ENCODE data around the gene RSPH3. TPM values are rescaled to one million over a fixed set of nuclear protein-coding genes. Genes with fewer than 3 reads are reported as not detected.
"Not testable (repeated sequence)": the region's sequence is repeated elsewhere in the genome, so short reads cannot be mapped to it uniquely, and the experiment has no call there.

Gene RSPH3
- polyA plus RNA-seq, 1 donor = 21.1 TPM

DNA sequence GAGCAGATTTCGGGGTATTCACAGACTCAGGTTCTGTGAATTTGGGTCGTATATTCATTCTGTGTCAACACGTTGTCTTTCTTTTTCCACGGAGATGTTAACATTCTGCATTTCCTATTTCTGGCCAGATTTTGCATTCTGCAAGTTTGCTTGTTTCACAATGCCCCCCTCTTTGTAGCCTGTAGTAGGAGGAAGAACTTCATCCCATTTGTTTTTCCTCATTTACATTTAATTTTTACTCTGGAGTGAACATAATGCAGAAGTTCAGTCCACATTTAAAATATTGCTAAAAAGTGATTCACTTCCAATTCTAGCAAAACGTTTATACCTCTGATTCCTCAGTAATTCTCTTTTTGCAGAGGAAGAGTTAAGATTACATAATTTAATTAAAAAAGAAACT, 31.8 kb upstream of the RSPH3 start:
- DNase-seq = no peak

GRCh38 chr6:159030168-159030567, 30.2 kb upstream of the RSPH3 start:
- no peak for DNase-seq

DNA sequence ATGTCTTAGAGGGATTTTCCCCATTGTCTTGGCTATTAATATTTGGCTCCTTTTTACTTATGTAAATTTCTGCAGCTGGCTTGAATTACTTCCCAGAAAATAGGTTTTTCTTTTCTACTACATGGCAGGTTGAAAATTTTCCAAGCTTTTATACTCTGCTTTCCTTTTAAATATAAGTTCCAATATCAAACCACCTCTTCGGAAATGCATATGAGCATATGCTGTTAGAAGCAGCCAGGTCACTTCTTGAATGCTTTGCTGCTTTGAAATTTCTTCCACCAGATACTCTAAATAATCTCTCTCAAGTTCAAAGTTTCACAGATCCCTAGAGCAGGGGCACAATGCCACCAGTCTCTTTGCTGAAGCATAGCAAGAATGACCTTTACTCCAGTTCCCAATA, 25.2 kb upstream of the RSPH3 start:
- not testable (repeated sequence) for DNase-seq

GRCh38 chr6:159023893-159024292, 23.9 kb upstream of the RSPH3 start:
- DNase-seq = no peak

DNA sequence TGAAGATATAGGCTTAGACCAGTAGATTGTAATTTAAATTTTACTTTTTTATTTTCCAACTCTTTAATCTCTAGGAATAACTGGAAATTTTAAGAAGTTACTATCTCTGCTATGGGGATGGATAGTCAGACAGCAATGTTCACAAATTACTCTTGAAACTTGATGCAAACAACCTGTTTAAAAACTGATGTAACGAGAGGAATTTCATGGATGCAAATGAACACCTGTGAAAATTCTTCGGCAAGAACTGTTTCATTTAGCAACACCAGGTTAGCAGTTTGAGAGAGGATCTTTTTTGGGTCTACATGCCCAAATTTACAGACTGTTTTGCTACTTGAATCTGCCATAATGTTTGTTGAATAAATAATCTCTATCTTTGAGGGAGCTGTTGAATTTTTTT, 20.0 kb upstream of the RSPH3 start:
- DNase-seq = no peak

DNA sequence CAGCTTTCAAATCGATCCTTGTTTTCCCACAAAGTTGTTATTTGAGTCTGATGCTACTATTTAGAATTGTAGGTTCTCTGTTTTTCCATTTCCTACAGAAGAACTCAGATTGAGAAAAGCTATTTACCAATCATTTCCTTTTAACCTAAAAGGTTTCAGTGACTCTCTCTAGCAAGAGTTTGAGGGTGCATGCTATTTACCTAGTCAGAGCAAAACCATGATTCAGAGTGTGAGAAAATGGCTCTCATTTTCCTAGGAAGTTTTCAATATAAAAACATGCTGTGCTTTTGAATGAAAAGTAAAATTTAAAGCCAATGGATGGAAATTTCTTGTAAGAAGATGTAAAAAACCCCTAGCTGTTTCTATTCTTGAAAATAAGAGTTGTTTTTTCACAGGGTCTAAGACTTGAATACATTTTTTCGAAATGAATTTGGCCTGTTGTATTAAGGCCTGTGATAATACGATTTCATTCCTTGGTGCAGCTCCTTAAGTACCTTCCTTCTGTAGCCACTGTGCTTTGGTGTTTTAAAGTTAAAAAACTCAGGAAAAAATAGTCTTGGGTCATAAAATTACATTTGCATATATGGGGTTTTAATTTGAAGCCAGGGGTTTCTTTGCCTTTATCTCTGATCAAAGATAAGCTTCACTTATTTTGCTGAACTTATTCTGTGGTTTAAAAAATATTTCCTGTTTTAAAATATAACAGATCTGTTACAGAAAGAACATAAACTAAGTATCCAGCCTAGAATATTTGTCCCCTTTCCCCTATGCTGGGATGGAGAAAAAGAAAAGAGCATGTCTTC, 18.0 kb upstream of the RSPH3 start:
- no peak for DNase-seq

DNA sequence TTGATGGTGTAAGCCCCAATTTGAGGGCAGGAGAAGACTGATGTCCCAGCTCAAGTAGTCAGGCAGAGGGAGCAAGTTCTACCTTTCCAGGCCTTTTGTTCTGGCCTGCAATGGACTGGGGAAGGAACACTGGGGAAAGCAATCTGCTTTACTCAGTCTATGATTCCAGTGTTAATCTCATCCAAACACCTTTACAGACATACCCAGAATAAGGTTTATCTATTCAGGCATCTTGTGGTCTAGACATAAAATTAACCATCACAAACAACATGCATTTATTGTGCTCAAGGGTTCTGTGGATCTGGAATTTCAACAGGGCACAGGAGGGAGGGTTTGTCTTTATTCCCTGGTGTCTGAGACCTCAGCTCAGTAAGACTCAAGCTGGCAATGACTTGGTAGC, 14.4 kb upstream of the RSPH3 start:
- DNase-seq = no peak

- DNase-seq = no peak
Measured at GRCh38 chr6:159013229-159013628, 13.2 kb upstream of the RSPH3 start.

GRCh38 chr6:159012201-159012600, 12.2 kb upstream of the RSPH3 start:
- no peak for DNase-seq

GRCh38 chr6:159010037-159010612, 10.1 kb upstream of the RSPH3 start:
- not testable (repeated sequence) for DNase-seq

DNA sequence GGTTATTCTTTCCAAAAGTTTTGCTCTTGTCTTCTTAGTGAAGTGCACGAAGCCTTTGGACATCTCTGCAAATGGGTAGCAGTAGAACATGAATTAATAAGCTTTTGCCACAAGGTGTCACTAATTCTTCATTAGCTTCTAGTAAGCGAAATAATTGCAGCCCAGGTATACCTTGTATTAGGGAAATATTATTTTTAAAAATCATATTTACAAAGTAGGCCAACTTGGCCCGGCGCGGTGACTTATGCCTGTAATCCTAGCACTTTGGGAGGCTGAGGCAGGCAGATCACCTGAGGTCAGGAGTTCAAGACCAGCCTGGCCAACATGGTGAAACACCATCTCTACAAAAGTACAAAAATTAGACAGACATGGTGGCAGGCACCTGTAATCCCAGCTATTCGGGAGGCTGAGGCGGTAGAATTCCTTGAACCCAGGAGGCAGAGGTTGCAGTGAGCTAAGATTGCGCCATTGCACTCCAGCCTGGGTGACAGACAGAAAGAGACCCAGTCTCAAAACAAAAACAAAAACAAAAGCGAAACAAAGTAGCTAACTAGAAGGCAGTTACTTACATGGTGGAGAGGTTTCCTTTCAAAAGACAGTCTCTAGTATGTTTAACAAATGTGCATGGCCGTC, 8.8 kb upstream of the RSPH3 start:
- DNase-seq = peak; percentile 21

GRCh38 chr6:159007510-159007909, 7.5 kb upstream of the RSPH3 start:
- no peak for DNase-seq

DNA sequence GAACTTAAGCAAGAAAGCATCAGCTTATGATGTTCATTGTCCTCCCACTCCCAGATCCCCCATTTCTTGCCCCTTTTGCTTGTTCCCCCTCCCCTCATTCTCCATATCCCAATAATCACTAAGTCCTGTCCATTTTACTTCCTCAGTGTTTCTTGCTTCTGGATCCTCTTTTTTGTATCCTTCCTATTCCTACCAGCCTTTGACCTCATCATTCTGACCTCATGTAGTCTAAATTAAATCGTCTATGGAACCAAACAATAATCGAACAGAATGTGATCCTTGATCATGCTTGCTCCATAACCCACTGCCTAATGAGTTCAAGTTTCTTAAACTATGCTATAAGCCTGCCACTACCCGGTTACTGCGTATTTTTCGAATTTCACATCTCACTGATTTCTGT, 5.4 kb upstream of the RSPH3 start:
- DNase-seq = no peak

GRCh38 chr6:159004592-159004991, 4.6 kb upstream of the RSPH3 start:
- DNase-seq = no peak

DNA sequence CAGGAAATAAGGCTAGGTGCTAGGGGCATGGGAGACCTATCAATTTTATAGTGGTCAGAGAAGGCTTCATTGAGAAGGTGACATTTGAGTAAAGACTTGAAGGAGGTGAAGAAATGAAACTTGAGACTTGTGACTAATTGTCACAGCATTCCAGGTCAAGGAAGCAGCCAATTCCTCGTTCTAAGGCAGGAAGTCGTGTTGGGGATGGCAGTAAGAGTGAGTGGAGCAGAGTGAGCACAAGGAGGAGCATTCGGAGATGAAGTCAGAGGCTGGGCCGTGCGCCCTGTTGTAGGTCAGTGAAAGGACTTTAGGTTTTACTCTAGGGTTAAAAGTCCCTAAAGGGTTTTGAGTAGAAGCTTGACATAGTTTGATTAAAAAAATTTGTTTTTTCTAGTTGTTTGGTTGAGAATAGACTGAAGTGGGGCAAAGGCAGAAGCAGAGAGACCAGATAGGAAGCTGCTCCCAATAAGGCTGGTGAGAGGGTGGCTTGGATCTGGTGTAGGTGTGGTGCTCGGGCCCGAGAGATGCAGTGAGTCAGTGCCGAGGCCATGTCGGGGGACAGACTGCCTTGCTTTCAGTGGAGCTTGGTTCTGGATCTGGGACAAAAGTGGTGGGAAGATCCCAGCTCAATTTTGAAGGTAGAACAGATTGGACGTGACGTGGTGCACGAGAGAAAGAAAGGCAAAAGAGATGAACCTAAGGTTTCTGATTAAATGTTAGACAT, 2.6 kb upstream of the RSPH3 start:
- DNase-seq = no peak

DNA sequence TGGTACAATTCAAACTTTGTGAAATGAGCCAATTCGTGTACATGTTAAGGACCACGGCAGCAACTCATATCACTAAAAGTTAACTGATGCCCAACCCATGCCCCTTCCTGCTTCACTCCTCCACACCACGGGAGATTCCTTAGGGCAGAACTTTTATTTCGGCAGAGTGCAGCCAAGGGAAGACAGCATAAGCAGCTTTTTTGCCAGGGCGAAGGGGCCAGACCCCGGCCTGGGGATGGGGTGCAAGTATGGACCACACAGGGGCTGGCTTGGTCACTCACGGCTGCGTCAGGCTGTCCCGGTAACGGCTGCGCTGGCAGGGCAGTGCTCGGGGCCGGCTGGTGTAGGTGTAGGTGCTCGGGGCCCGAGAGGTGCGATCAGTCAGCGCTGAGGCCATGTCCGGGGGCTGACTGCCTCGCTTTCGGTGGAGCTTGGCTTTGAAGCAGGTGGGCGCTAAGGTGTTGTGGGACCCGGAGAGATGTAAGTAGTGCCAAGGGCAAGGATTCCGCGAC, 792 bp downstream of the RSPH3 start:
- peak; percentile 20 for DNase-seq

- DNase-seq = no peak
Measured at GRCh38 chr6:158996856-158997255, 3.1 kb downstream of the RSPH3 start.

DNA sequence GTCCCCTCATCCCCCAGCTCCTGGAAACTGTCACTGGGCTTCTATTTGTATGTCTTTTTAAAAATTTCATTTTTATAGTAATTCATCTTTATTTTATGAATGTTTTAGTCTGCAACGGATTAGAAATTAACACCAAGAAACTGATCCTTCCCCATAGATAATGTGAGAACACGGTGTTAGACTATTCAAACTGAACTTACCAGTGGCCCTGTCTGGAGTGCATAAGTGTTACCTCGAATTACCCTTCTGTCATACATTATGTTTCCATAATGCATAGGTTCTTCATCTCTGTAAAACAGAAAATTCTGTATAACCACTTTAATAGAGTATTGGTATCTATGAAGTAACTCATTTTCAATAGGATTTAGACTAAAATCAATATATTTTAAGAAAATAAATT, 6.4 kb downstream of the RSPH3 start:
- DNase-seq = no peak

DNA sequence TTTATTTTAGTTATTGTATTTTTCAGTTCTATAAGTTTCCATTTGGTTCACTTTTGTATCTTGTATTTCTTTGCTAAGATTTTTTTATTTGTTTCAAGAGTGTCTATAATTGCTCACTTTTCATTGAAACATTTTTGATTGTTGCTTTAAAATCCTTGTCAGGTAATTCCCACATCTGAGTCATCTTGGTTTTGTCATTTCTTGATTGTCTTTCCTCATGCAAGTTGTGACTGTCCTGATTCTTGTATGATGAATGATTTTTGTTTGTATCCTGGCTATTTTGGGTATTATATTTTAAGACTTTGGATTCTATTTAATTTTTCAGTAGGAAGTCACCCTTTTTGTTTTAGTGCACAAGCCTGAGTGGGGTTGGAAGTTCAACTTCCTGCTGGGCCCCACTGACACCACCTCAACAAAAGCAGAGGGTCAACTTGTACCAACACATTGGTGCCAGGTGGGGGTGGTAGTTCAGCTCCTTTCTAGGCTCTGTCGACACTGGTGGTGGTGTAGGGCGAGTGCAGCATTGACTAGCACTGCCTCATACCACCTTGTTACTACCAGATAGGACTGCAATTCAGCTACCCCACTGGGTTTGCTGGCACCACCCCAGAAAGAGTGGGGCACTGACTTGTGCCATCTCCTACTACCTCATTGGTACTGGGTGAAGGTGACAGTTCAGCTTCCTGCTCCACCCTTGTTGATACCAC, 8.8 kb downstream of the RSPH3 start:
- DNase-seq = no peak

DNA sequence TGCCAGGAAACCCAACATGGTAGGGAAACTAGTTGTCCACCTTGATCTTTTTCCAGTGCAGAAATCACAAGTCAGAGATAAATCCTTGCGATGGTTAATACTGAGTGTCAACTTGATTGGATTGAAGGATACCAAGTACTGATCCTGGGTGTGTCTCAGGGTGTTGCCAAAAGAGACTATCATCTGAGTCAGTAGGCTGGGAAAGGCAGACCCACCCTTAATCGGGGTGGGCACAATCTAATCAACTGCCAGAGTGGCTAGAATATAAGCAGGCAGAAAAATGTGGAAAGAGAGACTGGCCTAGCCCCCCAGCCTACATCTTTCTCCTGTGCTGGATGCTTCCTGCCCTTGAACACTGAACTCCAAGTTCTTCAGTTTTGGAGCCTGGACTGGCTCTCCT, 10.3 kb downstream of the RSPH3 start:
- DNase-seq = not testable (repeated sequence)

DNA sequence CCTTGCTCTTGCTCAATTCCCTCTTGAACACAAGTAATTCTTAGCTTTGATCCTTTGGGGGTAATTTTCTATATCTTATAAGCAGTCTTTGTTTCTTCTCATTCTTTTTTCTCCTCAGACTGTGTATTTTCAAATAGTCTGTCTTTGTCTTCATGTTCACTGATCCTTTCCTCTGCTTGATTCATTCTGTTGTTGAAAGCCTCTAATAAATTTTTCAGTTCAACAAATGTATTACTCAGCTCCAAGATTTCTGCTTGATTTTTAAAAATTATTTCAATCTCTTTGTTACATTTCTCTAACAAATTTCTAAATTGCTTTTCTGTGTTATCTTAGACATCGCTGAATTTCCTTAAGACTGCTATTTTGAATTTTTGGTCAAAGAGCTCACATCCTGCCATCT, 11.5 kb downstream of the RSPH3 start:
- DNase-seq = no peak

- no peak for DNase-seq
Measured at GRCh38 chr6:158987657-158988056, 12.3 kb downstream of the RSPH3 start.

All from left kidney (tissue), 2 donors.